CD4-positive, alpha-beta T cell treated with Interleukin-4 for 1 hour (primary cell): ENCODE results near the gene RPRD1B.
"Not testable (repeated sequence)": the region's sequence is repeated elsewhere in the genome, so short reads cannot be mapped to it uniquely, and the experiment has no call there.

Source experiments
- DNase-seq, 2 donors: peaks; one replicate each; pipeline ENCODE4 v3.0.0-alpha.2; 2020 to 2022

RPRD1B gene

GRCh38 chr20:38107916-38108315, 74.4 kb downstream of the RPRD1B start:
- not testable (repeated sequence) for DNase-seq

GRCh38 chr20:38108438-38108985, 75.0 kb downstream of the RPRD1B start:
- no peak for DNase-seq

DNA sequence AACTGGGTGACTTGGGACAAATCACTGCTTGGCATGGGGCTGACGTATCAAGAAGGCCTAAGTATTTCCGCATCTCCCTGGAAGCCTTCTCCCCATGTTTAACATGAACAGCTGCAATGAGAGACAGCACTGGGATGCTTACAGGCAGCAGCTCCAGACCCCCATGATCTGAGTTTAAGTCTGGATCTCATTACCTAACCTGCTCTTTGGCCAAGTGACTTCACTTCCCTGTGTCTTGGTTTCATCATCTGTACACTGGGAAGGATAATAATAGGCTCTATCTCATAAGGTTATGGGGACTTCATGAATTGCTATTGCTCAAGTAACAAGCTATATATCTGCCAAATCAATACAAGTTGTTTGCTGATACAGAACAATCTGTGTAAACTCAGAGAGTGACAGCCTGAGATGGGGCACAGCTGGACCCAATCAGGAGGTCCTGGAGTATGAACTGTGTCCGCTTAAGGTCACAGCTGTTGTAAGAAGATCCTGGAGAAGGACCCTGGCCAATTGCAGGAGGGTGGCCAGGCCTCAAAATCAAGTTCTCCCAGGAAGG, 75.5 kb downstream of the RPRD1B start:
- no peak for DNase-seq

DNA sequence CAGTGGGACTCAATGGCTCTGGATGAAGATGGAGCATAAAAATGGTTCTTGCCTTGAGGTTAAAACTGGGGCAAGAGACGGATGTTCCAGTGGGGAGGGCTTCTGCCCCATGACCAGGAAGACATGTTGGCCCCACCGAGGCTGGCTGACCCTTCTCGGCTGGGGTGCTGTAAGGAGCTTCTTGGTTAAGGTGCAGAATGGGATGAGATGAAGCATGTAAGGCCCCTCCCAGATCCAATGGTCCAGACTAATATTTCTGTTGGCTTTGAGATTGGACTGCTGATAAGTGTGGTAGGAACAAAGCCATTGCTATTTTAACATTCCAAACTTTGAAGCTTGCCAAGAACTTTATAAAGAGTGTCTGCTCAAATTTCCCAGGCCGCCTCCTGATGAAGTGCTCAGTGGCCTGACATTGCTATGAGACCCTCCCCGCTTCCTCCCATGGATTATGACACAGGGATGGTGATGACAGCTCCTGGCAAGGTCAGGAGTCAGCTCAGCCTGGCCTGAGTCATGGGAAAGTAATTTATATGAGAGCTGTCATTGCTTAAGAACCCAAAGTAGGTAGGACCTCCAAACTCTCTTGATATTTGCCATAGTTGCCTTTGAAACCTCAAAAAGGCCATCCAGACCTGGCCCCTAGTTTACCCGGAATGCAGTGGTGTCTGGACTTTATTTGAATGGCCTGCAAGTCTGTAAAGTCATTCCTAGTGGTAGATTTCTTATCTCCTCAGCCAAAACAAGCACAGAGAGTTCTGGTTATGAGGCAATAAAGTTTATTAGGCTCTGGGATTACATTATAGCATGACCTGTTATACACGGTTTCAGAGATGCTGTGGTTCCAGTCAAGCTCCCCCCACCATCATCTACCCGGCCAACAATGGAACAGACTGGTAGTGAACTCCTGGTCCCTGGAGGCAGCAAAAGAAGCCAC, 76.3 kb downstream of the RPRD1B start:
- DNase-seq, result no peak

DNA sequence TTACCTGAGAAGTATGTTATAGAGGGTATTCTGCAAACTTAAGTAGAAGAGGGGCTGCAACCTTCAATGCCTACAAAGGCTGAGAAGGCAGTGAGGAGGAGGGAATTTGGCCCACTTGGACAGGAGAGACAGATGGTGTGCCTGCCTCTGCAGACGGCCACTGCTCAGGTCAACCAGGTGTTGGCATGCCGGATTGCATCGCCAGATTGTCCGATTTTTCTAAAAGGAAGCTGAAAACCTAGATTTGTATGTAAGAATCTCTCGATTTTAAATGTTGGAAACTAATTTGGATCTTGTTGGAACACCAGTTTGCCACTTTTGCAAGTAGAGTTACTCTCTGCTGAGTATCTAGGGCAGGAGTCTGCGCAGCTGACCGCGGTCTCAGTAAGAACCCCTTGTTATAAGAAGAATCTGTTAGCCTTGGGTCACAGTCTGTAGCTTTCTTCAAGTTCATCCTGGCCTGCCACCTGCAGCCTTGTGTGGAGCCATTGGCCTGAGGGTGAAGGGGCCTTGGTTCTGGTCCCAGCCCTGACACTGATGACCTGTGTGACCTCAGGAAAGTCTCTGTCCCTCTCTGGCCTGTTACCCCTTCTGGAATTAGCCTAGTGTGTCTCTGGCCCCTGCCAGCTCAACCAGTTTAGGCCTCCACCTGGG, 77.1 kb downstream of the RPRD1B start:
- DNase-seq, result no peak

DNA sequence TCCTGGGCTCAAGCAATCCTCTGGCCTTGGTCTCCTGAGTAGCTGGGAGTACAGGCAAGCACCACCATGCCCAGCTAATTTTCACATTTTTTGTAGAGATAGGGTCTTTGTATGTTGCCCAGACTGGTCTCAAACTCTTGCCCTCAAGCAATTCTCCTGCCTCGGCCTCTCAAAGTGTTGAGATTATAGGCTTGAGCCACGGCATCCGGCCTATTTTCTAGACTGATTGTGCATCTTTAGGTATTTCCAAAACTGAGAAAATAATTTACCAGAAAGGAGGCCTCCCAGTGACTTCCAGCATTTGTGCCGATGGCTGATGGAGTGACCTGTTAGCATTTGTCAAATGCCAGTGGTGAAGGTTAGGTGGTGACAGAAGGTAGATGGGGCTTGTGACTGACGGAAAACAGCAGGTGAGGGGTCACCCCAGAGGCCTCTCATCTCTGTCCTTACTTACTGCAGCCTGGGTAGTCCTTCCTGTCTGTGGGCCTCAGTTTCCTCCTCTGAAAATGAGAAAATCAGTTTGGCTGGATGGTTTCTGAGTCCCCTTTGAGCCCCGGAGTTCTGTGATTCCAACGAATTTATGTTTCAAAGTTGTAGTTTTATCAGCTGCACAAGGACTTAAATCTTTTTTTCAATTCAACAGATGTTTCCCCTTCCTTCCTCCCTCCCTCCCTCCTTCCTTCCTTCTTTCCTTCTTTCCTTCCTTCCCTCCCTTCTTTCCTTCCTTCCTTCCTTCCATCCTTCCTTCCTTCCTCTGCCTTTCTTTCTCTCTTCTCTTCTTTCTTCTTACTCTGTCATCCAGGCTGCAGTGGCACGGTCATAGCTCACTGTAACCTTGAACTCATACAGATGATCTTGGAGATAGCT, 78.1 kb downstream of the RPRD1B start:
- DNase-seq, result no peak

- DNase-seq, result no peak
These were observed 78.8 kb downstream of the RPRD1B start for GRCh38 chr20:38112261-38112929.

GRCh38 chr20:38112930-38113294, 79.4 kb downstream of the RPRD1B start:
- no peak for DNase-seq

GRCh38 chr20:38113401-38114325, 80.1 kb downstream of the RPRD1B start:
- peak in 1 of 2 donors; percentile 38 for DNase-seq

DNA sequence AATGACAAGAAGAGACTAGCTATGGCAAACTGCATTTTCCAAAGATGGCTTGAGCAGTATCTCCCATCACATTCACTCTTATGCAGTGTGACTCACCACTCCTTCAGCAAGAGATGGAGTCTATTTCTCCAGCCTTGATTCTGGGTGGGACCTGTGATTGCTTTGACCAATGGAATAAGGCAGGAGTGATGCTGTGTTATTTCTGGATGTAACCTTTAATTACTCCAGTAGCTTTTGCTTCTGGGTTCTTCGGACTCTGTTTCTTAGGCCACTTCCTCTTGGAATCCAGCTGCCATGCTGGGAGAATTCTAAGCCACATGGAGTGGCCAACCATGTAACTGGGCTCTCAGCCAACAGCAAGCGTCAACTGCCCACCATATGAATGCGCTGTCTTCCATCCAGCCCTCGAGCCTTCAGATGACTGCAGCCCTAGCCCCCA, 80.8 kb downstream of the RPRD1B start:
- DNase-seq, result no peak

DNA sequence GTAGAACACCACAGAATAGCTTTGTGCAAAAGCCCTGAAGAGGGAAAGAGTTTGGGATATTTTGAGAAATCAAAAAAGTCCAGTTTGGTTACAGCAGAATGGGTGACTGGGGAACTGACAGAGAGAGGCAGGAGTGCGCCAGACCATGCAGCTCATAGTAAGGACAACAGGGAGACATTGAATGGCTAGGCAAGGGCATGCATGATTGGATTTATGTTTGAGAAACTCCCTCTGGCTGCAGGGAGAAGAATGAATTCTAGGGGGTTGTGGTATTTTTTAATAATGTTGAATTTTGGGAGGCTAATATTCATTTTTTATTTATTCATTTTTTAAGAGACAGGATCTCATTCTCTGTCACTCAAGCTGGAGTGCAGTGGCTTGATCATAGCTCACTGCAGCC, 81.7 kb downstream of the RPRD1B start:
- no peak for DNase-seq

DNA sequence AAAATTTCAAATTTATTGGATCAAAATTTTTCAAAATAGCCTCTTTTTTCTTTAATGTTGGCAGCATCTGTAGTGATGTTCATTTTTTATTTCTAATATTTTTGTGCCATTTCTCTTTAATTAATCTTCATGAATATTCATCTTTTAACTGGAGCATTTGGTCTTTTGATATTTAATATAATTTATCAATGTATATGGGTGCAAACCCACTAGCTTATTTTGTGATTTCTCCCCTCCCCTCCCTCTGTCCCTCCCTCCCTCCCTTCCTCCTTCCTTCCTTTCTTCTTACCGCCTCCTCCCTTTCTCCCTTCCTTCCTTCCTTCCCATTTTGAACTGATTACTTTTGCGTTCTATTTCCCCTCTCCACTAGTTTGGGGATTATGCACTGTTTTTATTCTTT, 82.3 kb downstream of the RPRD1B start:
- no peak for DNase-seq

GRCh38 chr20:38116409-38117165, 83.0 kb downstream of the RPRD1B start:
- DNase-seq, result no peak

GRCh38 chr20:38117205-38117604, 83.7 kb downstream of the RPRD1B start:
- DNase-seq, result no peak

DNA sequence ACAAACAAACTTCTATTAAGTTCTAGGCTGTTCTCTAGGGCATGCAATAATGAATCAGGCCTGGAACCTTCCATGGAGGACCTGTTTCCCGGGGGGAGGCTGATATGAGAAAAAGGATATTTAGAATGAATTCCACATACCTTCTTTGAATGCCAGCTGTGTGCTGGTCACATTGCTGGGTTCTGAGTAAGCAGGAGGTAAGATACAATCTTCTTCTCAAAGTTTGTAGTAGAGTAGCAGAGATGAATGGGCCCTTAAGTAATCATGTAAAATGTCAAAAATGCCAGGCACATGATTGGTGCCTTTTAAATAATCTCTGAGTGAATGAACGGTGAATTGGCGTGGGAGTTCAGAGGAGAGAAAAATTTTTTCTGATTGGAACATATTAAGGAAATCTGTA, 84.1 kb downstream of the RPRD1B start:
- no peak for DNase-seq

DNA sequence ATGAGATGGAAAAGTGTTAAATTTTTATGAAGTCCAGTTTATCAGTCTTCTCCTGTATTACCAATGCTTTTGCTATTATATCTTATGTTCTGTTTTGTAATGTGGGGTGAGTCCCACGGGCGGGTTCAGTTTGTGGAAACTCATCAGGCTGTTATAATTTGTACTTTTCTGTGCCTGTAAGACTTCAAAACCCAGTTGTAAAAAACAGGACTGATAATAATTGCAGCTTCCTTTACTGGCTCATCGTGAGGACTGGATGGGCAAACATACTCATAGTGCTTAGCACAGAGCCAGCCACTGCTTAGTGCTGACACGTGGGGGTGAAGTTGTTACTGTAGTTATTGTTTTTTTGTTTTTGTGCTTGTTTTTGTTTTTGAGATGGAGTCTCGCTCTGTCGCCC, 85.9 kb downstream of the RPRD1B start:
- no peak for DNase-seq

DNA sequence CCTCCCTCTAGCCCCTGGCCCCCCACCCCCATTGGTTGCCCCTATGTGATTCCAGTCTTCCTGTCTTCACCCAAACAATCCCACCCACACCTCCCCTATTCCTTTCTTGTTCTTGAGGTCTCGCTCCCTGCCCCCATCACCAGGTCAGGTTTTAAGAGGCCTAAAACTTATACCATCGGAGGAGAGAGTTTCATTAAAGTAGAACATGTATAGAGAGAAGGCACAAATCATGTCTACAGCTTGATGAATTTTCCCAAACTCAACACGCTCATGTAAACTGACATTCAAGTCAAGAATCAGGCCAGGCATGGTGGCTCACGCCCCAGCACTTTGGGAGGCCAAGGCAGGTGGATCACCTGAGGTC, 87.1 kb downstream of the RPRD1B start:
- DNase-seq, result no peak

- no peak for DNase-seq
These were observed 88.2 kb downstream of the RPRD1B start for GRCh38 chr20:38121741-38122140.

GRCh38 chr20:38123021-38123587, 89.6 kb downstream of the RPRD1B start:
- no peak for DNase-seq
